ENCODE results near the gene TMF1. TPM values are rescaled to one million over a fixed set of nuclear protein-coding genes. Genes with fewer than 3 reads are reported as not detected.

TMF1 gene
- total RNA-seq, 1 experiment from 2014 or later, result 50.2 TPM

DNA sequence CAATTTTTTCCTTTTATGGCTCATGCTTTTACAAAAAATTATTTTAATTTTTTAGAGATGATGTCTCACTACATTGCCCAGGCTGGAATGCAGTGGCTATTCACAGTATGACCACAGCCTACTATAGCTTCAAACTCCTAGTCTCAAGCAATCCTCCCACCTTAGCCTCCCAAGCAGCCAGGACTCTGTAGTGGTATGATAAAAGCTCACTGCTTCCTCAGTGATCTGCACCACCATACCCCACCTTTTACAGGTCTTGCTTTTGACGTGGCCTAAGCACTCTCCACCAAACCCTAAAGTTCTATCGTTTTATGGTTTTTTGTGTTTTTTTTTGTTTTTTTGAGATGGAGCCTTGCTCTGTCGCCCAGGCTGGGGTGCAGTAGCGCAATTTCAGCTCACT, 14.0 kb upstream of the TMF1 start:
- ChIA-PET CTCF (no interaction called here), POLR2A (interaction anchor here (0.7 to 3.7 kb wide), 2 partner anchors 9 to 14 kb away, joined by 5 to 36 read pairs; partner anchors contain the start of gene TMF1)
- H3K27ac Mint-ChIP-seq (ENCODE audit: low read depth, unreplicated experiment), result no peak overlapping the region
- TF ChIP-seq, protein P1, sequence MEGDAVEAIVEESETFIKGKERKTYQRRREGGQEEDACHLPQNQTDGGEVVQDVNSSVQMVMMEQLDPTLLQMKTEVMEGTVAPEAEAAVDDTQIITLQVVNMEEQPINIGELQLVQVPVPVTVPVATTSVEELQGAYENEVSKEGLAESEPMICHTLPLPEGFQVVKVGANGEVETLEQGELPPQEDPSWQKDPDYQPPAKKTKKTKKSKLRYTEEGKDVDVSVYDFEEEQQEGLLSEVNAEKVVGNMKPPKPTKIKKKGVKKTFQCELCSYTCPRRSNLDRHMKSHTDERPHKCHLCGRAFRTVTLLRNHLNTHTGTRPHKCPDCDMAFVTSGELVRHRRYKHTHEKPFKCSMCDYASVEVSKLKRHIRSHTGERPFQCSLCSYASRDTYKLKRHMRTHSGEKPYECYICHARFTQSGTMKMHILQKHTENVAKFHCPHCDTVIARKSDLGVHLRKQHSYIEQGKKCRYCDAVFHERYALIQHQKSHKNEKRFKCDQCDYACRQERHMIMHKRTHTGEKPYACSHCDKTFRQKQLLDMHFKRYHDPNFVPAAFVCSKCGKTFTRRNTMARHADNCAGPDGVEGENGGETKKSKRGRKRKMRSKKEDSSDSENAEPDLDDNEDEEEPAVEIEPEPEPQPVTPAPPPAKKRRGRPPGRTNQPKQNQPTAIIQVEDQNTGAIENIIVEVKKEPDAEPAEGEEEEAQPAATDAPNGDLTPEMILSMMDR (IDR thresholded peaks at IDR 0.05; ENCODE audit: unreplicated experiment), result no peak
- no TSS peak for BruUV-seq (replicated peaks)
- H3K36me3 Mint-ChIP-seq (ENCODE audit: insufficient read depth, unreplicated experiment), result peaks cover 60% of the 10 kb centered on the region
- DNase-seq (ENCODE audit: unreplicated experiment), result no peak
- H3K4me1 Mint-ChIP-seq (ENCODE audit: insufficient read depth, unreplicated experiment), result no peaks in the 10 kb centered on the region
- H3K27me3 Mint-ChIP-seq (ENCODE audit: insufficient read depth, unreplicated experiment), result no peaks in the 10 kb centered on the region
- no peak overlapping the region for H3K4me3 Mint-ChIP-seq (ENCODE audit: unreplicated experiment)
- intact Hi-C loops (cut with micrococcal nuclease), result no loop called here
- H3K9me3 Mint-ChIP-seq (ENCODE audit: unreplicated experiment), result no peaks in the 10 kb centered on the region

DNA sequence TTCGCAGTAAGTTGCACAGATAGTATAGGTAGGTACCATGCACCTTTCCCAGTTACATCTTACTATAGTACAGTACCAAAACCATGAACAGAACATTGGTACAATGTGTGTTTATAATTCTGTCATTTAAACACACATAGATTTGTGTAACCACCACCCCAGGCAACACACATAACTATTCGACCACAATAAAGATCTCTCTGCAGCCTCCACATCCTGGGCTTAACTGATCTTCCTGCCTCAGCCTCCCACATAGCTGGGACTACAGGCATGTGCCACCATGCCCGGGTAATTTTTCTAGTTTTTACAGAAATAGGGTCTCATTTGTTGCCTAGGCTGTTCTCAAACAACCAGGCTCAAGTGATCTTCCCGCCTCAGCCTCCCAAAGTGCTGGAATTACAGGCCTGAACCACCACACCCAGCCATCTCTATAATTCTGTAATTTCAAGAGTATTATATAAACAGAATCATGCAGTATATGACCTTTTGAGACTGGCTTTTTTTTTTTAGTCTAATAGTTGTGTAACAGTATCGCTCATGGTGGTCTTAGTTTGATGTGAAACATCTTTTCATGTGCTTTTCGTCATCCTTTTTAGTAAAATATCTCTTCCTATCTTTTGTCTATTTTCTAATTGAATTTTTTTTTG, 13.3 kb upstream of the TMF1 start:
- ChIA-PET CTCF (interaction anchor here (1.1 kb wide), 2 partner anchors 33 to 96 kb away, joined by 3 to 4 read pairs; no protein-coding TSS in a partner anchor), POLR2A (interaction anchor here (0.6 to 3.7 kb wide), 6 partner anchors 8 to 41 kb away, joined by 3 to 36 read pairs (median 5); partner anchors contain the start of genes ARL6IP5, TMF1 and UBA3)
- H3K27me3 Mint-ChIP-seq (ENCODE audit: insufficient read depth, unreplicated experiment), result no peaks in the 10 kb centered on the region
- BruUV-seq (replicated peaks), result no TSS peak
- intact Hi-C loops (cut with micrococcal nuclease), result no loop called here
- no peak overlapping the region for H3K27ac Mint-ChIP-seq (ENCODE audit: low read depth, unreplicated experiment)
- H3K36me3 Mint-ChIP-seq (ENCODE audit: insufficient read depth, unreplicated experiment), result peaks cover 64% of the 10 kb centered on the region
- H3K4me1 Mint-ChIP-seq (ENCODE audit: insufficient read depth, unreplicated experiment), result no peaks in the 10 kb centered on the region
- TF ChIP-seq, protein P1 (IDR thresholded peaks at IDR 0.05; ENCODE audit: unreplicated experiment), result no peak
- no peak for DNase-seq (ENCODE audit: unreplicated experiment)
- H3K9me3 Mint-ChIP-seq (ENCODE audit: unreplicated experiment), result no peaks in the 10 kb centered on the region
- no peak overlapping the region for H3K4me3 Mint-ChIP-seq (ENCODE audit: unreplicated experiment)

DNA sequence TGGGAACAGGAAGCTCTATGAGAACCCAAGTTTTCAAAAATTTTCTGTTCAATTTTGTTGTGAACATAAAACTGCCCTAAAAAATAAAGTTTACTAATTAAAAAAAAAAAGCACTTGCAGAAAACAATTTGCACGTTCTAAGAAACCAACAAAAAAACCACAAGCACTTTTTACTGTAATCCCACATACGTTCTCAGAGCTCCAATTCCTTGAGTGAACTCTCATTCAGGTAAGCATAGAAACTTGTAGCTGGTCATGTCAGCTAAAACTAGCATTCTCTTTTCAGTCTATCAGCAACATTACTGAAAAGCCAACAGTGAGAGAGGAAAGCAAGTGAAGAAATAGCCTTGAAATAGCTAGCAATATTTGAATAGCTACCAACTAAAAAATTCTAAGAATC, 11.5 kb upstream of the TMF1 start:
- no peaks in the 10 kb centered on the region for H3K27me3 Mint-ChIP-seq (ENCODE audit: insufficient read depth, unreplicated experiment)
- H3K4me1 Mint-ChIP-seq (ENCODE audit: insufficient read depth, unreplicated experiment), result no peaks in the 10 kb centered on the region
- no peak overlapping the region for H3K4me3 Mint-ChIP-seq (ENCODE audit: unreplicated experiment)
- no TSS peak for BruUV-seq (replicated peaks)
- POLR2A ChIA-PET, result interaction anchor here (1.5 to 3.7 kb wide), 4 partner anchors 11 to 23 kb away, joined by 4 to 36 read pairs (median 14); partner anchors contain the start of genes ARL6IP5, TMF1 and UBA3
- H3K36me3 Mint-ChIP-seq (ENCODE audit: insufficient read depth, unreplicated experiment), result peaks cover 77% of the 10 kb centered on the region
- CTCF ChIA-PET, result interaction anchor here (0.5 to 0.9 kb wide), 2 partner anchors 472 to 626 kb away, joined by 4 read pairs; no protein-coding TSS in a partner anchor
- intact Hi-C loops (cut with micrococcal nuclease), result no loop called here
- TF ChIP-seq, protein P1 (IDR thresholded peaks at IDR 0.05; ENCODE audit: unreplicated experiment), result no peak
- H3K27ac Mint-ChIP-seq (ENCODE audit: low read depth, unreplicated experiment), result no peak overlapping the region
- no peaks in the 10 kb centered on the region for H3K9me3 Mint-ChIP-seq (ENCODE audit: unreplicated experiment)
- DNase-seq (ENCODE audit: unreplicated experiment), result no peak

DNA sequence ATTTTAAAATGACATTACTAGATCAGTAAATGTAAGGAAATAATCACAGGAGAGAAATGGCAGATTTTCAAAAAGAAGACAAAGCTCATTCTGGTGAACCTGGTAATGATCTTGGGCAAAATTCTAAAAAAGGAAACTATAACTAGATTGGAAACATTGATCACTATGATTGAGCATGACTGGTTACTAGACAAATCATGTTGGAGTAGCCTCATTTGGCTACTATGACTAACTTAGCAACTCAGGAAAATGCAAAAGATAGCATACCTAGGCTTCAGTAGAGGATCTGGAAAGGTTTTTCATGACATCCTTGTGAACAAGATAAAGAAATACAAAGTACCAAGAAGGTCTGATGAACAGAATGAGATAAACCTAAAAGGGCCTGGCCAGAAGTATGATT, 7.6 kb upstream of the TMF1 start:
- ChIA-PET POLR2A (interaction anchor here (0.7 to 2.3 kb wide), 4 partner anchors 8 to 25 kb away, joined by 3 to 11 read pairs (median 5); partner anchors contain the start of genes ARL6IP5, TMF1 and UBA3), CTCF (interaction anchor here (1.3 kb wide), 1 partner anchor 9 kb away, joined by 3 read pairs; no protein-coding TSS in a partner anchor)
- intact Hi-C loops (cut with micrococcal nuclease), result no loop called here
- no peaks in the 10 kb centered on the region for H3K27me3 Mint-ChIP-seq (ENCODE audit: insufficient read depth, unreplicated experiment)
- no TSS peak for BruUV-seq (replicated peaks)
- H3K9me3 Mint-ChIP-seq (ENCODE audit: unreplicated experiment), result no peaks in the 10 kb centered on the region
- no peak for DNase-seq (ENCODE audit: unreplicated experiment)
- no peaks in the 10 kb centered on the region for H3K4me1 Mint-ChIP-seq (ENCODE audit: insufficient read depth, unreplicated experiment)
- H3K4me3 Mint-ChIP-seq (ENCODE audit: unreplicated experiment), result no peak overlapping the region
- peaks cover 69% of the 10 kb centered on the region for H3K36me3 Mint-ChIP-seq (ENCODE audit: insufficient read depth, unreplicated experiment)
- TF ChIP-seq, protein P1 (IDR thresholded peaks at IDR 0.05; ENCODE audit: unreplicated experiment), result no peak
- peak overlapping the region; percentile 9 for H3K27ac Mint-ChIP-seq (ENCODE audit: low read depth, unreplicated experiment)

Data from MCF 10A (cell line).